ENCODE measurements around the gene C22orf23. TPM values are rescaled to one million over a fixed set of nuclear protein-coding genes. Genes with fewer than 3 reads are reported as not detected.
A peak's percentile ranks its signal among the peaks of the same experiment; 100 is the strongest.

The C22orf23 gene
- polyA plus RNA-seq, 1 of the 3 experiments (the other 2 are of a cell fraction): 0.33 TPM

DNA sequence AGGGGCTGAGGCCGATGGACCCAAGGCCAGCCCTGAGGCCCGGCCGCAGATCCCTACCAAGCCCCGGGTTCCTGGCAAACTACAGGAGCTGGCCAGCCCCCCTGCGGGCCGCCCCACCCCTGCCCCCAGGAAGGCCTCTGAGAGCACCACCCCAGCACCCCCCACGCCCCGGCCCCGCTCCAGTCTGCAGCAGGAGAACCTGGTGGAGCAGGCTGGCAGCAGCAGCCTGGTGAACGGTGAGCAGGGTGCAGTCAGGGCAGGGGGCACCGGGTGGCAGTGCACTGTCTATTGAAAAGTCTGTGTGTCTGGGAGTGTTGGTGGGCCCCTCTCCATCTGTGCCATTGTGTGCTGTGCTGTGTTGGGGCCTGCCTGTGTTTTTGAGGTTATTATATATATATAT is 31.2 kb downstream of the C22orf23 start:
- no peaks in the 10 kb centered on the region for H3K9me3 ChIP-seq
- no peak for TF ChIP-seq MXI1 (IDR thresholded peaks at IDR 0.05; ENCODE audit: low read depth, low read length)
- no peak for TF ChIP-seq NFIC (IDR thresholded peaks at IDR 0.05; ENCODE audit: borderline replicate concordance)
- TF ChIP-seq, protein P1, sequence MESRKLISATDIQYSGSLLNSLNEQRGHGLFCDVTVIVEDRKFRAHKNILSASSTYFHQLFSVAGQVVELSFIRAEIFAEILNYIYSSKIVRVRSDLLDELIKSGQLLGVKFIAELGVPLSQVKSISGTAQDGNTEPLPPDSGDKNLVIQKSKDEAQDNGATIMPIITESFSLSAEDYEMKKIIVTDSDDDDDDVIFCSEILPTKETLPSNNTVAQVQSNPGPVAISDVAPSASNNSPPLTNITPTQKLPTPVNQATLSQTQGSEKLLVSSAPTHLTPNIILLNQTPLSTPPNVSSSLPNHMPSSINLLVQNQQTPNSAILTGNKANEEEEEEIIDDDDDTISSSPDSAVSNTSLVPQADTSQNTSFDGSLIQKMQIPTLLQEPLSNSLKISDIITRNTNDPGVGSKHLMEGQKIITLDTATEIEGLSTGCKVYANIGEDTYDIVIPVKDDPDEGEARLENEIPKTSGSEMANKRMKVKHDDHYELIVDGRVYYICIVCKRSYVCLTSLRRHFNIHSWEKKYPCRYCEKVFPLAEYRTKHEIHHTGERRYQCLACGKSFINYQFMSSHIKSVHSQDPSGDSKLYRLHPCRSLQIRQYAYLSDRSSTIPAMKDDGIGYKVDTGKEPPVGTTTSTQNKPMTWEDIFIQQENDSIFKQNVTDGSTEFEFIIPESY (IDR thresholded peaks at IDR 0.05; ENCODE audit: borderline replicate concordance, low read depth): no peak
- no peak for TF ChIP-seq TAF1 (IDR thresholded peaks at IDR 0.05; ENCODE audit: borderline replicate concordance, low read depth, low read length)
- no peak for TF ChIP-seq SIN3A (IDR thresholded peaks at IDR 0.05; ENCODE audit: borderline replicate concordance, low read depth, low read length)
- no peak for TF ChIP-seq RAD21 (IDR thresholded peaks at IDR 0.05; ENCODE audit: low read length)
- TF ChIP-seq CHD2 (IDR thresholded peaks at IDR 0.05; ENCODE audit: low read length, partially characterized antibody): no peak
- no peak for TF ChIP-seq GABPA (IDR thresholded peaks at IDR 0.05; ENCODE audit: low read depth)
- no peak for TF ChIP-seq FOSL2 (IDR thresholded peaks at IDR 0.05; ENCODE audit: borderline replicate concordance, low read depth)
- no peak for TF ChIP-seq MEF2A (IDR thresholded peaks at IDR 0.05; ENCODE audit: borderline replicate concordance, low read depth)
- TF ChIP-seq, protein P2, sequence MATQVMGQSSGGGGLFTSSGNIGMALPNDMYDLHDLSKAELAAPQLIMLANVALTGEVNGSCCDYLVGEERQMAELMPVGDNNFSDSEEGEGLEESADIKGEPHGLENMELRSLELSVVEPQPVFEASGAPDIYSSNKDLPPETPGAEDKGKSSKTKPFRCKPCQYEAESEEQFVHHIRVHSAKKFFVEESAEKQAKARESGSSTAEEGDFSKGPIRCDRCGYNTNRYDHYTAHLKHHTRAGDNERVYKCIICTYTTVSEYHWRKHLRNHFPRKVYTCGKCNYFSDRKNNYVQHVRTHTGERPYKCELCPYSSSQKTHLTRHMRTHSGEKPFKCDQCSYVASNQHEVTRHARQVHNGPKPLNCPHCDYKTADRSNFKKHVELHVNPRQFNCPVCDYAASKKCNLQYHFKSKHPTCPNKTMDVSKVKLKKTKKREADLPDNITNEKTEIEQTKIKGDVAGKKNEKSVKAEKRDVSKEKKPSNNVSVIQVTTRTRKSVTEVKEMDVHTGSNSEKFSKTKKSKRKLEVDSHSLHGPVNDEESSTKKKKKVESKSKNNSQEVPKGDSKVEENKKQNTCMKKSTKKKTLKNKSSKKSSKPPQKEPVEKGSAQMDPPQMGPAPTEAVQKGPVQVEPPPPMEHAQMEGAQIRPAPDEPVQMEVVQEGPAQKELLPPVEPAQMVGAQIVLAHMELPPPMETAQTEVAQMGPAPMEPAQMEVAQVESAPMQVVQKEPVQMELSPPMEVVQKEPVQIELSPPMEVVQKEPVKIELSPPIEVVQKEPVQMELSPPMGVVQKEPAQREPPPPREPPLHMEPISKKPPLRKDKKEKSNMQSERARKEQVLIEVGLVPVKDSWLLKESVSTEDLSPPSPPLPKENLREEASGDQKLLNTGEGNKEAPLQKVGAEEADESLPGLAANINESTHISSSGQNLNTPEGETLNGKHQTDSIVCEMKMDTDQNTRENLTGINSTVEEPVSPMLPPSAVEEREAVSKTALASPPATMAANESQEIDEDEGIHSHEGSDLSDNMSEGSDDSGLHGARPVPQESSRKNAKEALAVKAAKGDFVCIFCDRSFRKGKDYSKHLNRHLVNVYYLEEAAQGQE (IDR thresholded peaks at IDR 0.05; ENCODE audit: low read depth, low read length): no peak
- no peak for TF ChIP-seq EP300 (IDR thresholded peaks at IDR 0.05; ENCODE audit: borderline replicate concordance in 1 of 2, low read depth in 1 of 2, low read length in 1 of 2)
- no peak for TF ChIP-seq ELF1 (IDR thresholded peaks at IDR 0.05)
- TF ChIP-seq RFX5 (IDR thresholded peaks at IDR 0.05; ENCODE audit: low read length): no peak
- no peak for TF ChIP-seq EZH2phosphoT487 (IDR thresholded peaks at IDR 0.05; ENCODE audit: borderline replicate concordance, low read depth)
- no peak for TF ChIP-seq POLR2AphosphoS5 (IDR thresholded peaks at IDR 0.05; ENCODE audit: low read depth, low read length)
- no peak for TF ChIP-seq NRF1 (IDR thresholded peaks at IDR 0.05; ENCODE audit: low read depth, low read length)
- no peak for TF ChIP-seq FOXM1 (IDR thresholded peaks at IDR 0.05; ENCODE audit: low read depth)
- no peaks in the 10 kb centered on the region for H4K20me1 ChIP-seq (ENCODE audit: insufficient read depth)
- peaks cover 5% of the 10 kb centered on the region for H3F3A ChIP-seq (replicated peaks; ENCODE audit: insufficient read depth)
- H3K36me3 ChIP-seq (replicated peaks in 1 of 2; ENCODE audit: control insufficient read depth in 1 of 2, insufficient read depth in 2 of 2, low read length in 1 of 2): peaks cover 27 to 47% of the 10 kb centered on the region in 2 experiments
- ChIA-PET POLR2A (no interaction called here), CTCF (interaction anchor here (0.7 kb wide), 1 partner anchor 15 kb away, joined by 3 read pairs; no protein-coding TSS in a partner anchor)
- no peak overlapping the region for H3K9ac ChIP-seq
- H3K27ac ChIP-seq (ENCODE audit: low read depth in 2 of 2, low read length in 1 of 2): no peak overlapping the region
- H3K4me2 ChIP-seq: no peak overlapping the region
- 58% methylated on average over 2 of the region's 11 CpGs for WGBS (ENCODE audit: low lambda C conversion rate)
- no peaks in the 10 kb centered on the region for H3K79me2 ChIP-seq (ENCODE audit: insufficient read depth)
- no peaks in the 10 kb centered on the region for H3K4me1 ChIP-seq (ENCODE audit: control insufficient read depth in 1 of 2, insufficient read depth in 2 of 2, low read depth in 1 of 2, low read length in 1 of 2)
- H2AFZ ChIP-seq (ENCODE audit: low read depth): no peak overlapping the region
- no peaks in the 10 kb centered on the region for H3K27me3 ChIP-seq (ENCODE audit: insufficient read depth)
- no peak overlapping the region for H3K4me3 ChIP-seq (ENCODE audit: low read depth in 2 of 2, low read length in 1 of 2)
- H3K9me2 ChIP-seq: no peaks in the 10 kb centered on the region
- DNase-seq: peak; percentile 67
